Measurements from ENCODE around the gene EID1.
"Not testable (repeated sequence)": the region's sequence is repeated elsewhere in the genome, so short reads cannot be mapped to it uniquely, and the experiment has no call there.

The EID1 gene

DNA sequence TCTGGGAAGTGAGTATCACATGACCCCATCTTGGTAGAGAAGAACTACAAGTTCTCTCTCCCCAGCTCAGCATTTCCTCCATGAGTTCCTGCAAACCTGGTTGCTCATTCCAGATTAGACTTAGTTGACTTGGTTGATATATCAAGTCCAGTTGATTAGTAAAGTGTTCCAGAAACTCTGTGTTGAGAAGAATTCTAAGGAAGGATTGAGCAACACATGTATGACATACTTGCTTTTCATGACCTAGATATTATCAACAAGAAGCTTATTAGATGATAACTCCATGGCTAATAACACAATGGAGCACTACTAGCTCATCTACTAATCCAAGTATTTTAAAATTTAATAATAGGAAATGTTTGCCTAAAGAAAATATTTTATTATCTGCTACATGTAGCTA is 6.4 kb upstream of the EID1 start:
- no peak for DNase-seq

- no peak for DNase-seq
Observed at GRCh38 chr15:48872632-48873031, 5.3 kb upstream of the EID1 start.

GRCh38 chr15:48875241-48875960 is 2.5 kb upstream of the EID1 start:
- no peak for DNase-seq

- no peak for DNase-seq
Observed at GRCh38 chr15:48876057-48876456, 1.9 kb upstream of the EID1 start.

DNA sequence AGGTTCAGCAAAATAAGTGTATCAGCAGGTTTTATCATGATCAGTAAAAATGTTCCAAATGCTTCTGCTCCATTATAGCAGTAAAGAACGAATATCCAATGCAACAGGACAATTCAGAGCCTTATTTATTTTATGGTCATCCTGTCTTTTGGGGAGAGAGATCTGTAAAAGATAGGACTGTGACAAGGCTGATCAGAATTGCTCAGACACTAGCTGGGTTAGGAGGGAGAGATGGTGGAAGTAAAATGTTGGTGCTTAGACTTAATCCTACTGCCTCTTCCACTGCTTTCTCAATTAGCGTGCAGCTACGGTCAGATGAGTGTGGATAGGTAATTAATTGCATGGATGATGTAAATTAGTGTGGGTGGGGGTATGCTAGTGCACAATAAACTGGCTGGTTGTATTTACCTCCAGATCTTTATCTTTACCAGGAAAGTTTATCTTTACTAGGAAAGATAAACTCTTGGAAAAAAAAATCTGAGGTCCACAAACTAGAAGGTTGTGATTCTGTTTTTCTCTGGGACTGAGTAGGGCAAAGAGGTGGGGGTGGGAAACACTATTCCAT is 2.2 kb downstream of the EID1 start:
- no peak for DNase-seq

GRCh38 chr15:48883699-48884098 is 5.8 kb downstream of the EID1 start:
- DNase-seq = no peak

GRCh38 chr15:48887144-48887543 is 9.2 kb downstream of the EID1 start:
- no peak for DNase-seq

GRCh38 chr15:48888191-48888590 is 10.3 kb downstream of the EID1 start:
- DNase-seq = no peak

DNA sequence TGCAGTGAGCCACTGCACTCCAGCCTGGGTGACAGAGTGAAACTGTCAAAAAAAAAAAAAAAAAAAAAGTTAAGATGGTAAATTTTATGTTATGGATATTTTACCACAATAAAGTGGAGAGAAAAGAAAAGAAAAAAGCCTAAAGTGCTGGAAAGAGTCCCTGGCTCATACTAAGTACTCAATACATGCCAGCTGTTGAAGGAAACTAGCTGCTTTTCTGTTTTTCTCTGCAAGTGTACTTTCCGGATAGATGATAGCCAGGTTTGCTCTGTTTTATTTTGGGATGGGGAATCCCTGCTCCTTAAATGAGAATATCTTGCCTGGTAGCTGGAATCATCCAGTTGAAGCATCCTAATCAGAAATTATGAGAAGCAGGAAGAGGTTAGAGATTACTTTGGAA is 10.9 kb downstream of the EID1 start:
- DNase-seq = no peak

GRCh38 chr15:48889925-48890324 is 12.0 kb downstream of the EID1 start:
- DNase-seq = no peak

- no peak for DNase-seq
Observed at GRCh38 chr15:48890375-48890972, 12.5 kb downstream of the EID1 start.

DNA sequence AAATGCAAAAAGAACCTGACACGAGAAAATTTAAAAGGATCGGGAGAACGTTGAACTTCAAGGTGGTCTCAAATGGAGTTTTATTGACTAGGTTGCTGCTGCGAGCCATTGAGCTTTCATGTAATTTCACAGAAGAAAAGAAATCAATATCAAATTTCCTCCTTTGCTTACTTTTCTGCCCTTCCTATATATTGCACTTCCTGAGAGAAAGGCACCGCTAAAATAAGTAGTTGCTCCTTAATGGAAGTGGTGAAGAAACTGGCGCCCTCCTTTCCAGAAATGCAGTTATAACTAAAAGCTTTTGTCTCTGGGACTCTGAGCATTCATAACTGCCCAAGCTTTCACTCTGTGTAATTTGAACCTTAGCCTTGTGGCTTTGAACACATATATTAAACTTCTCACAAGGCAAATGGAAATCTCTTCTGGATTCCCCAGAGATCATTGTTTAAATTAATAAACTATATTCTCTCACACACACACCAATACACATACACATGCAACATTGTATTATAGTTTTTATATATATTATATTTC is 13.4 kb downstream of the EID1 start:
- no peak for DNase-seq

DNA sequence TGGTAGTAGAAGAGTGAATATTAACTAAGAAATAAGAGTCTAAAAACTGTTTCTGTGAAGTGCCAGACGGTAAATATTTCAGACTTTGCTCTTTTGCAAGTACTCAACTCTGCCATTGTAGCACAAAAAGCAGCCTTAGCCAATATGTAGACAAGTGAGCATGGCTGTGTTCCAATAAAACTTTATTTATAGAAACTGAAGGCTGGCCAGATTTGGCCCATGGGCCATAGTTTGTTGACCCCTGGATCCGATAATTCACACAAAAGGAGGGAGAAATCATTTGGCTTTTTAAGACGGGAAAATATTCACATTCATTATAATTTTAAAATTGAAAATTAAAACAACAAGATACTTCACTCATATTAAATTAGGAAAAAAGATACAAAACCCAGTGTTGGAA is 15.4 kb downstream of the EID1 start:
- DNase-seq = no peak

DNA sequence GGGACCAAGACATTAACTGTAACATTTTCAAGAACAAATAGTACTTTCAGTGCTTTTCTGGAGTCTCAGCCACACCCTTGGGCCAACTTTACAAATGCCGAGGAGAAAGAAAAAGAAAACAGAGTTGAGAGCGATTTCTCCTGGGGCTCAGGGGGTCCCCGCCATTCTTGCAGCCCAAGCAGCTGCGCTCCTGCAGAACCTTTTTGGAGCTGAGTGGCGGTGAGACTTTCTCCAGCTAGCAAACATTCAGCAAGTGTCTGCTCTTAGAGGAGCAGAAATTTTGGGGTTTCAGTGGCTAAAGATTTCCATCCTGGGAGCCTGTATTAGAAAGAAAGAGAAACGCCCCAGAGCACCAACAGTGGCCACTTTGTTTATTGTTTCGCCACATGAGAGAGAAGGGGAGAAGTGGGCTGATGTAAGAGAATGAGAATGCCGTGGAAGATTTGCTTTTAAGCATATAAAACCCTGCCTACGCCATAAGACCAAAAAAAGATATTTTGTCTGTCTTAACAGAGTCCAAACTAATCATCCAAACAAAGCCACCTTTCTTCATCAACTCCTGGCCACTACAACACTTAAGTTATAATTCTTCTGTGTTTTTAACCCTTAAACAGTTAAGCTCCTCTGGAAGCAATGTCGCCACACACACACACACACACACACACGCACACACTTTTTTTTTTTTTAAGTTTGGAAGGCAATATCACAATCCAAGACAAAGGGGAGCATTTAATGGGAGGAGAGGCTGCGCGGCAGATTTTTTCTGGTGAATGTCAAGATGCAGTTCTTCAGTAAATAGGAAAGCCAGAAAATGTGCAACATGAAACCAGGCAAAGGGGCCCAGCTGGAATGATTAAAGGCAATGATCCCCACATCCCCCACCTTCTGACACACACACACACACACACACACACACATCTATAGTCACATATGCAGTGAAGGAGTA is 19.2 kb downstream of the EID1 start:
- no peak for DNase-seq

DNA sequence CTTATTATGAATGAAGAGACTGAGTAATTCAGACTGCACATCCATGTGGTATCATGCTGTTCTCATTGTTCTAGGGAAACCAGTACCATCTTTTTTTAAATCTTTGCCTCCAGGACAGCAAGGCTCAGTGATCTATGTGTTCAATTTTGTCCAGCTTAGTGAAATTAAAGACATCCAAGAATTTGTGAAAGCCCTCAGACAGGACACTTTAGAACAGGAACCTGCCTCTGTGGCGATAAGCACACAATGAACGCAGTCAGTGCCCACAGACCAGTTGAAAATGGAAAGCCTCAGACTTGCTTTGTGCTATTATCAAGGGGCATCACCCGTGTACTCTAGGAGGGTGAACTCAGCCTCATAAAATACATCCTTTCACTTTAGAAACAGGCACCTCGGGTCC is 20.1 kb downstream of the EID1 start:
- DNase-seq = no peak

- DNase-seq = no peak
Observed at GRCh38 chr15:48898446-48898845, 20.5 kb downstream of the EID1 start.

GRCh38 chr15:48899793-48900192 is 21.9 kb downstream of the EID1 start:
- DNase-seq = no peak

GRCh38 chr15:48904758-48905157 is 26.8 kb downstream of the EID1 start:
- no peak for DNase-seq

DNA sequence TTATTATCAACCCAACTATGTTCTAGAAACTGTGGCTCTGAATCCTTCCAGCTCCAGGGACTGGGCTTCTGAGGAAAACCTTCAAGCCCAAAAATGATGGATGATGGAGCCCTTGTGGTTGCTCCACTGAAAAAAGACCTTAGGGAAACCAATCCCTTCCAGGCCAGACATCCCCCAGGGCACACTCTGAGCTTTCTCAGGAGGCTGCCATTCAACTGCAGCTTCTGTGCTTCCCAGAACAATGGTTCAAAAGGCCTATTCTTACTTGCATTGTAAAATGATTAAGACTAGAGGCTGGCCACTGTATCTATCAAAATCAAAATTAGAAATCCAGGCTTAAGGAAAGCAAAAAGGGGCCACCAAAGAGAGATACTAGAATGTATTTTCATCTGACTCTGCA is 27.3 kb downstream of the EID1 start:
- no peak for DNase-seq

DNA sequence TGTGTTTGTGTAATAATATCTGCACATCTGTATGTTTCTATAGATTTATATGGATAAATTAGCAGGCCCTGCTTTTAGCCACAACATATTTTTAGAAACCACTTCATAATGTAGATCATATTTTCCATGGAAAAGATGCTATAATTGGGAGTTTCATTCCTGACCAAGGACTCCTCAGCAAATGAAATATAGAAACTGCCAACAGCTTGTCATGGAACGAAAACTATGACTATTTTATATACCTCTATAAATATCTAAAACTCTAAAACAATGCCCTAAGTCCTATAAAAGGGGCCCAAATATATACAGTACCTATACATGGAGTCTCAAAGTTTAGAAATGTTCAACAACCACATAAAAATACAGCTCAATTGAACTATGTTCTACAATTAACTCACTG is 27.9 kb downstream of the EID1 start:
- no peak for DNase-seq

GRCh38 chr15:48909313-48909712 is 31.4 kb downstream of the EID1 start:
- not testable (repeated sequence) for DNase-seq

- not testable (repeated sequence) for DNase-seq
Observed at GRCh38 chr15:48910554-48910953, 32.6 kb downstream of the EID1 start.

- no peak for DNase-seq
Observed at GRCh38 chr15:48913141-48913540, 35.2 kb downstream of the EID1 start.
